Endothelial cell of umbilical vein (primary cell): ENCODE data around the gene C10orf105.

ENCODE experiments used
- EZH2 ChIP-seq: IDR thresholded peaks from 2 replicates; pipeline ENCODE4 v1.6.1; 2012; ENCODE audit warnings: borderline replicate concordance, low read depth, mild to moderate bottlenecking, moderate library complexity, low read length, inconsistent platforms; ENCODE audit not compliant: severe bottlenecking
- FOS ChIP-seq: IDR thresholded peaks from 2 replicates; pipeline ENCODE4 v1.6.1; 2011; ENCODE audit warnings: mild to moderate bottlenecking, low read length, moderate library complexity, borderline replicate concordance; ENCODE audit not compliant: insufficient read depth
- GATA2 ChIP-seq: IDR thresholded peaks from 2 replicates; pipeline ENCODE4 v1.7.0; 2011; ENCODE audit warnings: low read depth, mild to moderate bottlenecking, moderate library complexity, mixed read lengths, low read length; ENCODE audit not compliant: insufficient read length, insufficient read depth
- JUN ChIP-seq: IDR thresholded peaks from 2 replicates; pipeline ENCODE4 v1.6.1; 2011; ENCODE audit warnings: borderline replicate concordance, low read depth; ENCODE audit not compliant: insufficient read length, insufficient read depth
- MAX ChIP-seq: IDR thresholded peaks from 2 replicates; pipeline ENCODE4 v1.6.1; 2011; ENCODE audit not compliant: insufficient read depth, insufficient read length
- MYC ChIP-seq: IDR thresholded peaks from one replicate; pipeline ENCODE4 v1.6.1; 2011; ENCODE audit warnings: mild to moderate bottlenecking, low read depth, low read length
- POLR2A ChIP-seq: IDR thresholded peaks from 2 replicates; pipeline ENCODE4 v1.6.1; 2012; ENCODE audit warnings: low read depth, mild to moderate bottlenecking, control low read depth, low read length
- POLR2AphosphoS5 ChIP-seq: IDR thresholded peaks from 2 replicates; pipeline ENCODE4 v1.6.1; 2012; ENCODE audit warnings: low read depth, mild to moderate bottlenecking, control low read depth, low read length, moderate library complexity; ENCODE audit not compliant: insufficient read depth
- TF ChIP-seq, protein P1 (sequence below), 2 donors: IDR thresholded peaks; 1 replicate in 1 of 2; 2 replicates in 1 of 2; pipeline ENCODE4 v1.5.1; 2011; ENCODE audit warnings: low read length in 2 of 2, mild to moderate bottlenecking in 2 of 2, moderate library complexity in 2 of 2, control low read depth in 1 of 2, inconsistent platforms in 1 of 2, low read depth in 1 of 2; ENCODE audit not compliant: insufficient read depth in 1 of 2; ENCODE audit errors: extremely low read depth in 1 of 2

- TF ChIP-seq POLR2A: no peak
- TF ChIP-seq, protein P1, sequence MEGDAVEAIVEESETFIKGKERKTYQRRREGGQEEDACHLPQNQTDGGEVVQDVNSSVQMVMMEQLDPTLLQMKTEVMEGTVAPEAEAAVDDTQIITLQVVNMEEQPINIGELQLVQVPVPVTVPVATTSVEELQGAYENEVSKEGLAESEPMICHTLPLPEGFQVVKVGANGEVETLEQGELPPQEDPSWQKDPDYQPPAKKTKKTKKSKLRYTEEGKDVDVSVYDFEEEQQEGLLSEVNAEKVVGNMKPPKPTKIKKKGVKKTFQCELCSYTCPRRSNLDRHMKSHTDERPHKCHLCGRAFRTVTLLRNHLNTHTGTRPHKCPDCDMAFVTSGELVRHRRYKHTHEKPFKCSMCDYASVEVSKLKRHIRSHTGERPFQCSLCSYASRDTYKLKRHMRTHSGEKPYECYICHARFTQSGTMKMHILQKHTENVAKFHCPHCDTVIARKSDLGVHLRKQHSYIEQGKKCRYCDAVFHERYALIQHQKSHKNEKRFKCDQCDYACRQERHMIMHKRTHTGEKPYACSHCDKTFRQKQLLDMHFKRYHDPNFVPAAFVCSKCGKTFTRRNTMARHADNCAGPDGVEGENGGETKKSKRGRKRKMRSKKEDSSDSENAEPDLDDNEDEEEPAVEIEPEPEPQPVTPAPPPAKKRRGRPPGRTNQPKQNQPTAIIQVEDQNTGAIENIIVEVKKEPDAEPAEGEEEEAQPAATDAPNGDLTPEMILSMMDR (IDR thresholded peaks at IDR 0.05; ENCODE audit: extremely low read depth in 1 of 2, insufficient read depth in 1 of 2, low read depth in 1 of 2, low read length in 2 of 2): no peak
- TF ChIP-seq POLR2AphosphoS5: no peak
- no peak for TF ChIP-seq MAX
- no peak for TF ChIP-seq JUN
- no peak for TF ChIP-seq EZH2
- TF ChIP-seq MYC: no peak
- TF ChIP-seq FOS: no peak
- TF ChIP-seq GATA2: no peak
These were observed 25.5 kb upstream of the C10orf105 start for GRCh38 chr10:71744897-71745663.
